T-helper 2 cell treated with Interferon-gamma antibody and Interleukin-4, amounts not matched to agents 100 ng/mL and 5 ng/mL, for 36 hours (primary cell): ENCODE data around the gene ITSN2. TPM values are rescaled to one million over a fixed set of nuclear protein-coding genes. Genes with fewer than 3 reads are reported as not detected.

Experiments used
- intact Hi-C: fragments of 100-400 bp; cut with micrococcal nuclease; formaldehyde crosslinking; loops from one replicate; pipeline ENCODE4 v1.15.1; 2023
- total RNA-seq: library from RNA; stranded (reverse); gene quantifications from 2 replicates; pipeline ENCODE4 v1.2.3, GENCODE V29; 2022

Gene ITSN2
- total RNA-seq, 1 donor from 2014 or later = 64.2 TPM

GRCh38 chr2:24189551-24189950 is 170.8 kb downstream of the ITSN2 start:
- intact Hi-C loops = no loop called here

DNA sequence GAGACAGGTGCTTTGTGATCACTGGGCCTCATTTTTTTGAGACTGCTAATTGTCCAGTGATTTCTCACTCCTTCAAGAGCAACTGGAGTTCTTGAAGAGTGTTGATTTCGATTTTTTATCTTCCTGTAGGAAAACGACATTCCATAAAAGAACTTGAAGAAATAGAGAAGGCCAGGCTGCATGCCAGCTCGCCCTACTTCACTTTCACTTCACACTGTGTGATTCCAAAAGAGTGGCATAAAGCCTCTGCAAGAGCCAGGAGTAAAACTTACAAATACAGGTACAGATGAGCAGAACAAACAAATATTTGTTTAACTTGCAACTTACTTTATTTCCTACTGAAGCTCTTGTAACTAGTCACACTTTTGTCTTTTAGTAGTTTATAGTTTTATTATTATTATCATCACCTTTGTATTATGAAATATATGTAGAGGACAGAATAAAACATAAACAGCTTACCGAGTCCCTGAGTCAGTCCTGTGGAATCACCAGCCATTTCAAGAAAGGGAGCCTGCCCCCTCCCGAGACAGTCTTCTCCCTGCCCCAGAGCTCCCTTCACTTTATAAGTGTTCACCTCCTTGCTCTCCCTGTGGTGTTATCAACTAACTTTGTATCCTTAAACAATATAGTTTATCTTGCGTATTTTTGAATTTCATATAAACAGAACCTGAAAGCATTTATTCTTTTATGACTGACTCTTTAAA is 176.8 kb downstream of the ITSN2 start:
- intact Hi-C loops = no loop called here

DNA sequence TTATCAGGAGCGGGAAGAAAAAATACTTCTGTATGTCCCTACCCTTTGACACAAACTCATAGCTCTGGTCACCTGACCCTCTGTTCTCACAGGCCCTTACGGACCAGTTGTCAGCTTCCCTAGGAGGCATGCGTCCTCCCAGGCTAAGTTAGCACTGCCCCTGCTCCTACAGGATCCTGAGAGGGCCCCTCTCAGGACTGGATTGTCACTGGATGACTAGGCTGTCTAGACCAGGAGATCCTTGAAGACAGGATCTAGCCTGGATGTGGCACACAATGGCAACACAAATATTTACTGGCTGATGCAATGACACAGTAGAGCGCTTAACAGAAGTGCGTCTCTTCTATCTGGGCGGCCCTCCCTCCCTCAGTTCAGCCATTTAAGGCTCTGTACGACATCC is 177.8 kb downstream of the ITSN2 start:
- intact Hi-C loops = no loop called here

DNA sequence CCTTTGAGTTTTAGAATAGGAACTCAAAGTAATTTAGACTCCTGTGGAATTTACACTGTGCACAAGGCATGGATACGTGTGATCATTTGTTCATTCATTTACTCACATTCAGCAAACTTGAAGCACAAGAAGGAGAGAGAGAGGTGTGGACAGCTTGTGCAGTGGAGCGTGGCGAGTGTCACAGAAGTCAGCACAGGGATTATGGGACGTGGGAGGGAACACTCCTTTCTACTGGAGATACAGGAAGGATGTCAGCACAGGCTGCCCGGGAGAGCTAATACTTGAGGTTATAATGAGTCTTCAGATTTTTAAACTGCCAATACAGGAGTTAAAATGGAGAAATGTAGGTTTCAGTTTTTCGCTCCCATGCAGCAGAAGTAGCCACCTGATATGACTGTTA is 178.5 kb downstream of the ITSN2 start:
- intact Hi-C loops = no loop called here

- intact Hi-C loops = no loop called here
Measured at GRCh38 chr2:24179683-24180082, 180.7 kb downstream of the ITSN2 start.

DNA sequence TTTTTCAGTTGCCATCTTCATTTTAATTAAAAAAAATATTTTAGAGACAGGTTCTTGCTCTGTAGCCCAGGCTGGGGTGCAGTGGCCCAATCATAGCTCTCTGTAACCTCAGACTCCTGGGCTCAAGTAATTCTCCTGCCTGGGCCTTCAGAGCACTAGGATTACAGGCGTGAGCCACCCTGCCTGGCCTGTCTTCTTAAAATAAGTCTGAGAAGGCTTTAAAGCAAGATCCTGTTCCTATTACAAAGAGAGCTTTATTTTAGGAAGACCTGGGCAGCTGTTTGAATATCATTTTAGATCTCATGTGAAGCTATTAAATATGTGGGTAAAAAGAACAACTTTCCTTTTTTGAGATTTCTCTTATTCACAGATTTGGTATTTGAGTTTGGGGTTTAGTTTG is 184.0 kb downstream of the ITSN2 start:
- intact Hi-C loops = no loop called here

DNA sequence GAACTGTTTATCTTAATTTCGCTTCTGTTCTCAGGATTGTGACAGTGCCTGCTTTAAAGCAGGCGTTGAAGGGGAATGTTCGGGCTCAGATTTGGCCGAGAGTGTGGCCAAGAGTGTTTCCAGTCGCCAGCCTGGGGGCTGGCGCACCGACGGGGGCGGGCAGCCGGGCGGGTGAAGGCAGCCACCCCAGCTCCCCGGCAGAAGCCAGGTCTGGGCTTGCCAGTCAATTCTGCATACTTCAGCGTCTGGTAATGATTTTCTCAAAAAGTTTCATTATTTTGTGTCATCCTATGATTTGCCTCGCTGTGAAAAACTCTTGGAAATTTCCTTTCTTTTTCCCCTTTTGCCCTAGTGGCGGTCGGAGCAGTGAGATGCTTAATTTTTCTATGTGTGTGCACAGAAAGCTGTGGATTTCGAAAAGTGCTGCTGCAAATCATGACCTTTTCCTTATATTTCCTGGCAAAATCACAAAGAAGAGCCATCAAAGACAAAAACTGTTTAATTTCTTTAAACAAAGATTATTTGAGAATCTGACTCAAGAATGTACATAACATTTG is 184.6 kb downstream of the ITSN2 start:
- intact Hi-C loops = no loop called here

DNA sequence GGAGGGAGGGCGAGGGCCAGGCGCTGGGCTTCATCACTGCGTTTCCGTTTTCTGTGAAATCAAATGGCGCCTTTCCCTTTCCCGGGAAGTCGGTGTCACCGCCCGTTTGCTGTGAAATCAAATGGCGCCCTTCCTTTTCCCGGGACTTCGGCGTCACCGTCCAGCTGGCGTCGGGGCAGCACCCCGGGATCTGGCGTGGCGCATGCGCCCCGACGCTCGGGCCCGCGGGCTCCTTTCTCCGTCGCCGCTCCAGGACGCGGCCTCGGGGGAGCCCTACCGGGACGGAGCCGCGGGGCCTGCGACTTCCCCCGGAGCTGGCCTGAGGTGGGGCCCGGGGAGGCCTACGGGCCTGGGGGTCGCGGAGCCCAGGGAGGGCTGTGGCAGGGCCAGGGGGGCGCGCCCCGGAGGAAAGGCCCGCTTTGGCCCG is 185.5 kb downstream of the ITSN2 start, which contains the start of gene FAM228A:
TSS of gene FAM228A (plus strand) at position 203 of the 427 bp plus-strand sequence. CDS start 428 bp downstream, outside the sequence.
- intact Hi-C loops = no loop called here

GRCh38 chr2:24169023-24169422 is 191.3 kb downstream of the ITSN2 start:
- intact Hi-C loops = no loop called here

DNA sequence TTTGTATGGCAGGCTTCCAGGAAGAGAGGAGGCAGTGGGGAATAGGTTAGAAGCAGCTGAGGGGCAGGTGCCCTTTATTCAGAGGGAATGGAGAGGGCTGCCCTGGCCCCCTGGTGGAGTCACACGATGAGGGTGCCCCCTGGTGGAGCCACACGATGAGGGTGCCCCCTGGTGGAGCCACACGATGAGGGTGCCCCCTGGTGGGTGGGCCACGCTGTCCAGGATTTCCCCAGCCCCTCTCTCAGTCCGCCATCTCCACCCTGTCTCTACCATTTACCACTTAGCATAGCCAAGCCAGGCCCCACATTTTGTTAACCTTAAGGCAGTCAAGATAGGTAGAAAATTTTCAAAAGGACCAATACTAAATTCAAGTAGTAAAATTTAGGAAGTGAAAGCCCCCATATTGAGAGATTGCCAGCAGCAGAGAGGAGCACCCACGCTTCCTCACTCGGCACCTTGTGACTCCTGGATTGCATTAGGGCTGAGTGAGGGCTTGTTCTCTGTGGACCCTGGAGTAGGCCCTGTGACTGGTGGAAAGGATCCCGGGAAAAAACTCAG is 195.8 kb downstream of the ITSN2 start:
- intact Hi-C loops = no loop called here

- intact Hi-C loops = no loop called here
Measured at GRCh38 chr2:24163601-24164000, 196.7 kb downstream of the ITSN2 start.

DNA sequence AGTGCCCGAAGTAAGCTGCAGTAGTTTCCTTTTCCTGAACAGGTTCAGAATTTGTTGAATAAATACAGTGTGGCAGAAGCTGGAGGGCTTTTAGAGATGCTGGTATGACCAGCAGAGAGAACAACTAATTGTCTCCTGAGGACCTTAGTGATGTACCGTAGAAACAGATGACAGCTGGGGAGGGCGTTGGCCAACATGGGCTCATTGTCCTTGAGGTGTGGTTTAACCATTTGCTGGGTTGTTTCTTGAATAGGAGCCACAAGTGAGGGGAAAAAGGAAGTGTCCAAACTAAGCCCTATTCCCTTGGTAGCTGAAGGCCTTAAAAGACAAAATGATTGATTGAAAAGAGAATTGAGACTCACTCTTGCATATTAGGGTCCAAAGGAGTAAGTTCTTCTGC is 197.2 kb downstream of the ITSN2 start:
- intact Hi-C loops = no loop called here

DNA sequence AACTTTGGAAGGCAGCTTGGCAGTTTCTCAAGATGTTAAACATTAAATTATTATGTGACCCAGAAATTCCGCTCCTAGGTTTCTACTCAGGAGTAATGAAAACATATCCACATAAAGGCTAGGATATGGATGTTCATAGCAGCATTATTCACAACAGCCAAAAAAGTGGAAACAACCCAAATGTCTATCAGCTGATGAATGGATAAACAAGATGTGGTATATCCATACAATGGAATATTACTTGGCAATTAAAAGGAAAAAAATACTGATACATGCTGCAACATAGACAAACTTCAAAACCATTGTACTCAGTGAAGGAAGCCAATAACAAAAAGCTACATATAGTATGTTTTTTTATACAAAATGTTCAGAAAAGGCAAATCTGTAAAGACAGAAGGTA is 197.8 kb downstream of the ITSN2 start:
- intact Hi-C loops = no loop called here

GRCh38 chr2:24160761-24161160 is 199.6 kb downstream of the ITSN2 start:
- intact Hi-C loops = no loop called here

GRCh38 chr2:24159708-24160107 is 200.6 kb downstream of the ITSN2 start:
- intact Hi-C loops = no loop called here

DNA sequence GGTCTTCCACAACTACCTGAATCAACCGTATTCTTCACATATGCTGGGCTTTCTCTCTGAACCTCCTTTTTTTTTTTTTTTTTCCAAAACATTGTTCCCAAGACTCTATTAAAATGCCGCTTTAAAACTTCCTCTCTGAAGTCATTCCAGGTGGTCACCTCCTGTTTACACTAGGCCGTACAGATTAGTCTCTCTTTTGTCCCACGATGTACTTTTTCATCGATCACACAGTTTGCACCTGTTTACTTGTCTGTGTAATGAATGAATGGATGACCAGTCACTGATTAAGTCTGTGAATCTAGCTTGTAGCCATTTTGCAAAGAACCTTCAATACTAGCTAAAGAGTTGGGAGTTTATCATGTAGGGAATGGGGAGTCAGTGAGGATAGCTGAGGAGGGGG is 202.2 kb downstream of the ITSN2 start:
- intact Hi-C loops = no loop called here

DNA sequence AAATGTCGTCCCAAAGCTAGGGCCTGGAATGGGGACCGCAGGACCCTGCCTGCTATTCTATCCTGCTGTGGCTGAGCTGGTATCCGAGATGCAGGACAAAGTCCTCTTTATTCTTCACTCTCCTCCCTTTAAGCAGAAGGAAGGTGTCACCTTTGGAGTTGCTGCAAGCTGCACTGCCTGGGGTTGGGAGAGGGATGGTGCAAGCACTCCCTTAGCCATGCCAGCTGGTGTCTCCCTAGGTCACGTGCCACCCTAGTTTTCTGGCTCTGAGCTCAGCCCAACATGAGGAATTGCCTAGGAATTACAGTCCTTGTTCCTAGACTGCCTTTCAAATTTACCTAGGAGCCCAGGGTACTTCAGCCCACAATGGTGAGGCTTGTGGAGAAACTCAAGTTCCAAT is 206.9 kb downstream of the ITSN2 start:
- intact Hi-C loops = no loop called here

Other genes starting within 250 kb of the ITSN2 start
- gene PFN4, start 237.2 kb downstream of the ITSN2 start, total RNA-seq = not detected in 2 replicates
- 6.6 and 6.8 TPM in 2 replicates for gene FAM228B, start 237.1 kb downstream of the ITSN2 start, total RNA-seq
- gene FAM228A, start 185.5 kb downstream of the ITSN2 start, total RNA-seq = 0.57 TPM in 1 of 2 replicates, not detected in the other
- gene NCOA1, start 130.7 kb upstream of the ITSN2 start, total RNA-seq = 21.4 and 22.8 TPM in 2 replicates